ENCODE measurements around the gene TMEFF1.

Gene TMEFF1

GRCh38 chr9:100472788-100473275 is at the start of gene TMEFF1:
Gene TMEFF1 (plus strand): TSS chr9:100473149. CDS start chr9:100473545, 396 bp downstream.
- ChIA-PET CTCF (interaction anchor here (1.1 to 1.9 kb wide), 7 partner anchors 9 to 1288 kb away, joined by 3 to 8 read pairs (median 4); no protein-coding TSS in a partner anchor), POLR2A (interaction anchor here (0.5 to 0.6 kb wide), 3 partner anchors 66 to 1251 kb away, joined by 3 to 5 read pairs (median 3); partner anchors contain the start of gene ALG2)
- peak; percentile 74 for DNase-seq (ENCODE audit: extremely low spot score)
- no peak for TF ChIP-seq CTCF (IDR thresholded peaks at IDR 0.05; ENCODE audit: control extremely low read depth, extremely low read depth, low read depth, missing control alignments)

- ChIA-PET POLR2A (no interaction called here), CTCF (interaction anchor here (1.0 to 2.6 kb wide), 4 partner anchors 9 to 1194 kb away, joined by 3 to 18 read pairs (median 4); partner anchors contain the start of gene TEX10)
- no peak for DNase-seq (ENCODE audit: extremely low spot score)
- TF ChIP-seq CTCF (IDR thresholded peaks at IDR 0.05; ENCODE audit: control extremely low read depth, extremely low read depth, low read depth, missing control alignments), result no peak
Measured at GRCh38 chr9:100425758-100426157, 47.2 kb upstream of the TMEFF1 start.

GRCh38 chr9:100426189-100426529 is 46.8 kb upstream of the TMEFF1 start:
- POLR2A ChIA-PET, result no interaction called here
- CTCF ChIA-PET, result interaction anchor here (1.0 to 2.6 kb wide), 5 partner anchors 9 to 74 kb away, joined by 3 to 18 read pairs (median 4); partner anchors contain the start of gene TEX10
- DNase-seq (ENCODE audit: extremely low spot score), result no peak
- no peak for TF ChIP-seq CTCF (IDR thresholded peaks at IDR 0.05; ENCODE audit: control extremely low read depth, extremely low read depth, low read depth, missing control alignments)

- peak; percentile 46 for TF ChIP-seq CTCF (IDR thresholded peaks at IDR 0.05; ENCODE audit: control extremely low read depth, extremely low read depth, low read depth, missing control alignments)
- DNase-seq (ENCODE audit: extremely low spot score), result peak; percentile 84
- ChIA-PET POLR2A (no interaction called here), CTCF (interaction anchor here (0.7 to 2.6 kb wide), 6 partner anchors 9 to 74 kb away, joined by 3 to 18 read pairs (median 4); partner anchors contain the start of gene TEX10)
Measured at GRCh38 chr9:100426530-100427365, 46.2 kb upstream of the TMEFF1 start, which contains the start of gene MSANTD3. Gene MSANTD3 (plus strand): TSS chr9:100427143. CDS start chr9:100441939, 14,796 bp downstream.

GRCh38 chr9:100427366-100428263 is 45.3 kb upstream of the TMEFF1 start:
- DNase-seq (ENCODE audit: extremely low spot score), result no peak
- POLR2A ChIA-PET, result no interaction called here
- TF ChIP-seq CTCF (IDR thresholded peaks at IDR 0.05; ENCODE audit: control extremely low read depth, extremely low read depth, low read depth, missing control alignments), result no peak
- CTCF ChIA-PET, result interaction anchor here (1.1 to 2.6 kb wide), 3 partner anchors 10 to 24 kb away, joined by 3 to 18 read pairs (median 4); no protein-coding TSS in a partner anchor
